T-helper 2 cell treated with Interferon-gamma antibody and Interleukin-4, amounts not matched to agents 100 ng/mL and 5 ng/mL, for 36 hours (primary cell): ENCODE results near the gene FKBP7. TPM values are rescaled to one million over a fixed set of nuclear protein-coding genes. Genes with fewer than 3 reads are reported as not detected.

Experiments
- total RNA-seq: library from RNA; stranded (reverse); gene quantifications from 2 replicates; pipeline ENCODE4 v1.2.3, GENCODE V29; 2022

The FKBP7 gene
- total RNA-seq, 1 donor from 2014 or later, result 3.5 TPM

Other genes with a start within 250 kb of the FKBP7 start
- gene PRKRA, start 27.4 kb downstream of the FKBP7 start, total RNA-seq, result 49.4 and 50.7 TPM in 2 replicates
- gene PJVK, start 27.2 kb downstream of the FKBP7 start, total RNA-seq, result 1.7 and 2.3 TPM in 2 replicates
- gene PLEKHA3, start 1.9 kb upstream of the FKBP7 start, total RNA-seq, result 24.0 and 24.9 TPM in 2 replicates